ENCODE data around the gene DNAH10.

DNAH10 gene

DNA sequence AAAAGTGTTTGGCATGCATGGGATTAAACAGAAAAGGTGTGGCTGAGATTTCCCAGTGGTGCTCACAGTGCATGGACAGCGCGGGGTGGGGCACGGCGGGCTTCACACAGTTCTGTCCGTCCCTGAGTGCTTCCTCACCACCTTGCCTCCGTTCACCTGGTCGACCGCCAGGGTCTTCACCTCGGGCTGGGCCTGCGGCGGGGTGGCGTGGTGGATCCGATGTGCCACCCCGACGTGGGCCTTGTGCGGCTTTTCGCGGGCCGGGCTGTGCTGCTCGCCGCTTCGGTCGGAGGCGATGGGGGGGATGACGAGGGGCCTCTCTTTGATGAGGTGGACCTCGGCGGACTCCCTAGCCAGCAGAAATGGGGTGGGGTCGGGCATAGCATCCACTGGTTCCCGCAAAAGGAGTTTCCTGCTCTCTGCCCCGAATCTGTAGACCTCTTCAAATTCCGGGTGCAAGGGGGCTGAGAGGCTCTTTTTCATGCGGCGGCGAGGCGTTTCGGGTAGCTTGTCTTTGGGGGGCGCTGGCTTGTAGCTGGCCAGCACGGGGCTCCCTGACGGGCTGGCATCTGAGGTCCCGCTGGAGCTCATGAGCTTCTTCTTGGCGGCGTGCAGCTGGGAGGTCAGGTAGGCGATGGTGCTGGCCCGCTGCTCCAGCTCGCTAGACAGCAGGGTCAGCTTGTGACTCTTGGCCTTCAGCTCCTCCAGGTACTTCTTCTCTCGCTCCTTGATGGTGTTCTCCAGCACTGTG lies 175.0 kb downstream of the DNAH10 start (continued):
- TF ChIP-seq ZNF311 (tag by site-specific recombination; IDR thresholded peaks at IDR 0.05; ENCODE audit: borderline replicate concordance) (no peak), GLIS2 (tag by site-specific recombination; IDR thresholded peaks at IDR 0.05) (no peak), ZNF777 (tag by site-specific recombination; IDR thresholded peaks at IDR 0.05; ENCODE audit: borderline replicate concordance) (no peak)
- TF ChIP-seq, protein P1, sequence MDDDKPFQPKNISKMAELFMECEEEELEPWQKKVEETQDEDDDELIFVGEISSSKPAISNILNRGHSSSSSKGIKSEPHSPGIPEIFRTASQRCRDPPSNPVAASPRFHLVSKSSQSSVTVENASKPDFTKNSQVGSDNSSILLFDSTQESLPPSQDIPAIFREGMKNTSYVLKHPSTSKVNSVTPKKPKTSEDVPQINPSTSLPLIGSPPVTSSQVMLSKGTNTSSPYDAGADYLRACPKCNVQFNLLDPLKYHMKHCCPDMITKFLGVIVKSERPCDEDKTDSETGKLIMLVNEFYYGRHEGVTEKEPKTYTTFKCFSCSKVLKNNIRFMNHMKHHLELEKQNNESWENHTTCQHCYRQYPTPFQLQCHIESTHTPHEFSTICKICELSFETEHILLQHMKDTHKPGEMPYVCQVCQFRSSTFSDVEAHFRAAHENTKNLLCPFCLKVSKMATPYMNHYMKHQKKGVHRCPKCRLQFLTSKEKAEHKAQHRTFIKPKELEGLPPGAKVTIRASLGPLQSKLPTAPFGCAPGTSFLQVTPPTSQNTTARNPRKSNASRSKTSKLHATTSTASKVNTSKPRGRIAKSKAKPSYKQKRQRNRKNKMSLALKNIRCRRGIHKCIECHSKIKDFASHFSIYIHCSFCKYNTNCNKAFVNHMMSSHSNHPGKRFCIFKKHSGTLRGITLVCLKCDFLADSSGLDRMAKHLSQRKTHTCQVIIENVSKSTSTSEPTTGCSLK (tag by site-specific recombination; IDR thresholded peaks at IDR 0.05): no peak

DNA sequence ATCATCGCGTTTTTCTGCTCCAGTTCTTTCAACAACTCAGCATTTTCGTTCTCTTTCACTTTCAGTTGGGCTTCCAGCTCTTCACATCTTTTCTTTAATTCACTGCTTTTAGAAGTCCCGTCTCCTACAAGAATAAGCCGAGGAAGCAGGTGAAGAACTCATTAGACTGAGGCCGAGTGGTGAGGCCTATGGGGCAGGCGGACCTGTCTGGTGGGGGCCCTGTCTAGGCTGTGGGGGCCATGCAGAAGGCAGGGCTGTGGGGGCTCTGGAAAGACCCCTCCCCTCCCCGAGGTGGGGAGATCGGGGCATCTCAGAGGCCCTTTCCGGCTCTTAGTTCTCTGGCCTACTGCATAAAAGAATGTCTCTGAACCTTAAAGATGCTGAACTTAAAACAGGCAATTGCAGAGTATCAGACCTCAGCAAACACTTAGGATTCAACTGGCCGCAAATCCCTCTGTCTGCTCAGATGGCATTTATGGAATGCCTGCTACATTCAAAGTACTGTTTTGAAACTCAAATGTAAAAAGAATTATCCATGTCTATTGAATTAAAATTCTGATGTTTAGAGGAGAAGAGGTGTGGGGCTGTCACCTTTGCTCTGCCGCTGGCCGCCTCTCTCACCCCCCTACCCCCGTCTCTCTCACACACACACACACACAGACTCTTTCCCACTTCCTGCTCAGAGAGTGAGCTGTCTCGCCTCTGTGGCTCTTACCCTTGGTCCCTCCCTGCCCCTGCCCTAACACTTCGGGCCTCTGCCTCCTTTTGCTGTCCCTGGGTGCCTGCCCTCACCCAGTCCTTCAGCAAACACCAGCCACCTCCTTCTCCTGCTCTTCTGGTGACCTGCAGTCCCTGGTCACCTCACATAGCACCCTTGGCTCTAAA lies 175.8 kb downstream of the DNAH10 start:
- POLR2A ChIA-PET: no interaction called here
- TF ChIP-seq ZNF37A (tag by site-specific recombination; IDR thresholded peaks at IDR 0.05) (no peak), ZNF416 (tag by site-specific recombination; IDR thresholded peaks at IDR 0.05) (no peak), MYNN (tag by site-specific recombination; IDR thresholded peaks at IDR 0.05; ENCODE audit: borderline replicate concordance) (no peak), ZFP69B (tag by site-specific recombination; IDR thresholded peaks at IDR 0.05) (no peak), ZNF335 (tag by site-specific recombination; conservative IDR thresholded peaks at IDR 0.05) (no peak), EGR2 (tag by site-specific recombination; IDR thresholded peaks at IDR 0.05; ENCODE audit: low read depth) (no peak), ZNF704 (tag by site-specific recombination; IDR thresholded peaks at IDR 0.05) (no peak), ZNF776 (tag by site-specific recombination; IDR thresholded peaks at IDR 0.05; ENCODE audit: borderline replicate concordance) (no peak), YY2 (tag by site-specific recombination; IDR thresholded peaks at IDR 0.05) (no peak), SP3 (tag by site-specific recombination; IDR thresholded peaks at IDR 0.05) (no peak)
- TF ChIP-seq, protein P2, sequence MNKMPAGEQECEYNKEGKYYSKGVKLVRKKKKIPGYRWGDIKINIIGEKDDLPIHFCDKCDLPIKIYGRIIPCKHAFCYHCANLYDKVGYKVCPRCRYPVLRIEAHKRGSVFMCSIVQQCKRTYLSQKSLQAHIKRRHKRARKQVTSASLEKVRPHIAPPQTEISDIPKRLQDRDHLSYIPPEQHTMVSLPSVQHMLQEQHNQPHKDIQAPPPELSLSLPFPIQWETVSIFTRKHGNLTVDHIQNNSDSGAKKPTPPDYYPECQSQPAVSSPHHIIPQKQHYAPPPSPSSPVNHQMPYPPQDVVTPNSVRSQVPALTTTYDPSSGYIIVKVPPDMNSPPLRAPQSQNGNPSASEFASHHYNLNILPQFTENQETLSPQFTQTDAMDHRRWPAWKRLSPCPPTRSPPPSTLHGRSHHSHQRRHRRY (tag by site-specific recombination; IDR thresholded peaks at IDR 0.05): no peak
- CTCF ChIA-PET: interaction anchor here (0.7 to 1.2 kb wide), 2 partner anchors 11 kb away, joined by 3 read pairs; no protein-coding TSS in a partner anchor
- Histone ChIP-seq H3K9me3 (ENCODE audit: control insufficient read depth, insufficient read depth, low read depth, low read length) (no peaks in the 10 kb centered on the region), H3K27ac (ENCODE audit: extremely low read depth, low read depth, low read length) (no peak overlapping the region), H3K4me1 (ENCODE audit: control insufficient read depth, insufficient read depth, low read length) (no peaks in the 10 kb centered on the region), H3K4me3 (ENCODE audit: low read depth, low read length) (no peak overlapping the region), H3K36me3 (ENCODE audit: control insufficient read depth in 2 of 2, insufficient read depth in 1 of 2, low read length in 2 of 2) (peaks cover 3 to 53% of the 10 kb centered on the region in 2 experiments; a peak in 2 of 3 replicates)

- ChIA-PET CTCF (interaction anchor here (0.6 to 1.2 kb wide), 5 partner anchors 10 to 98 kb away, joined by 3 to 4 read pairs (median 3); no protein-coding TSS in a partner anchor), POLR2A (interaction anchor here (0.6 kb wide), 1 partner anchor 83 kb away, joined by 7 read pairs; no protein-coding TSS in a partner anchor)
- no peak overlapping the region for H3K27ac ChIP-seq (ENCODE audit: extremely low read depth, low read depth, low read length)
Observed at GRCh38 chr12:123938679-123939480, 176.8 kb downstream of the DNAH10 start.

More at GRCh38 chr12:123938679-123939480, 176.8 kb downstream of the DNAH10 start:
- Histone ChIP-seq H3K4me3 (ENCODE audit: low read depth, low read length) (no peak overlapping the region), H3K36me3 (ENCODE audit: control insufficient read depth in 2 of 2, insufficient read depth in 1 of 2, low read length in 2 of 2) (peaks cover 3 to 61% of the 10 kb centered on the region in 2 experiments; a peak in 2 of 3 replicates), H3K9me3 (ENCODE audit: control insufficient read depth, insufficient read depth, low read depth, low read length) (no peaks in the 10 kb centered on the region), H3K4me1 (ENCODE audit: control insufficient read depth, insufficient read depth, low read length) (no peaks in the 10 kb centered on the region)
- TF ChIP-seq ZBTB17 (tag by site-specific recombination; IDR thresholded peaks at IDR 0.05) (0 out of 2 replicates have a peak, but pooled peaks have one; percentile 26), ZNF341 (tag by site-specific recombination; IDR thresholded peaks at IDR 0.05; ENCODE audit: low read depth) (peak; percentile 53; the same call in 1 of the 2 replicates), ZNF423 (tag by site-specific recombination; IDR thresholded peaks at IDR 0.05) (no peak), CTCF (tag by site-specific recombination; IDR thresholded peaks at IDR 0.05) (peak; percentile 57; the same call in 1 of the 2 replicates)
